Fibroblast of peridontal ligament (primary cell): ENCODE results near the gene BHLHE23.

Experiments
- DNase-seq: peaks from one replicate; pipeline ENCODE4 v3.0.0-alpha.2; 2010; ENCODE audit errors: extremely low read depth

Gene BHLHE23

DNA sequence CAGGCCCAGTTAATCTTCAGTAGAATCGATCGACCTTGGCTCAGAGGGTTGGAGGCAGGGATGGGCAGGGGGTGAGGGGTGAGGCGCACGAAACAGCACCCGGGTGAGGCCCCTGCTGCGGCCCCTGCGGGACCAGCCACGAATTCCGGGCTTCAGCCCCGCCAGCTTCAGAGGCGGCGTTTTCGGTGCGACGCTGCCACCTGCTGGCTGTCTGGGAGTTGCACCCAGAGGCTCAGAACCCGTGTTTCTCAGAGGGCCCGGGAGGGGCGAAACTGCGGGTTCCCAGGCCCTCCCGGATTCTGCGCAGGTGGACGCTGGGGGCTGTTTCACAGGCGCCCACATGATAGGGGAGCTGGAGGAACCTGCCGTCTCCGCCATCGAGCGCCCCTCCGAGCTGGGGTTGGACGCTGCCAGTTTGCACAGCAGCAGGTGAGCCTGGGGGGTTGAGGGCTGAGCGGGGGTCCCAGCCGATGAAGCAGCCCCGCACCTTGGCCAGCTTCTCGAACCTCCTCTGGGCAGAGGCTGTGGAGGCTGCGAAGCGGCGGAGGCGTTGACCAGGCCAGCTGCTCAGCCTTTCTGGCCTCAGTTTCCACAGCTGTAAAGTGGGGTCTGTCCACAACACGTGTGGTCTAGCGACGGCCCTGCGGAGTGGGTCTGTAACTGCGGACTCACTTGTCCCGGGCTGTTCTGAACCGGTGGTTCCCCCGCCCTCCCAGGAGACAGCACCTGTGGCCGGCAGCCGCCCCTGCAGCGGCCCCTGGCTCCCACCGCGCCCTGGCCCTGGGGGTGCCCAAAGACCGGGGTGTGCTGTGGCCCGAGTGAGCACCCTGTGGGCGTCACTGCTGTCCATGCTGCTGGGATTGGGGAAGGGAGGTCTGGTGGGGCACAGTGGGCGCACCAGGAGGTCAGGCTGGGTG is 2.5 kb upstream of the BHLHE23 start:
- peak; percentile 50 for DNase-seq

DNA sequence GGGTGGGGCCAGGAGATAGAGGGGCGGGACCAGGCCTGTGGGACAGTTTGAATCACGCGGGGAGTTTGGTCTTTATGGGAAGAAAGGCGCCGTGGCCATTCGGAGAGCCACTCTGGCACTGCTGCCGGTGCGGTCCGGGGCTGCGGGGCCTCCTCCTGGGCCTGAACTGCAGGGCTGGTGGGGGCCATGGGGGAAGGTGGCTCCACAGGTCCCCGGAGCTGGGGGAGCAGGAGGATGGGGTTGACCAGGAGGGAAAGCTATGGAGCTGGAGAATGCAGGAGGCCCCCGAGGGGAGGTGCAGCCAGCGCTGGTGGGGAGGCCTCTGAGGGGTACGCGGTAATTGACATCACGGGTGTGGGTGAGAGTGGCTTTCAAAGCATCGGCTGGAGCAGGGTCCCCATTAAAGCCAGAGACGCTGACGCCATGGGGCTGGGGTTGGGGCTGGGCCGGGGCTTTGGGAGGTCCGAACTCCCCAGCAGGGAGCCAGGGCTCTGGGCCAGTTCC is 1.8 kb upstream of the BHLHE23 start:
- DNase-seq, result no peak

GRCh38 chr20:63007646-63008488 is 1.1 kb upstream of the BHLHE23 start:
- no peak for DNase-seq

DNA sequence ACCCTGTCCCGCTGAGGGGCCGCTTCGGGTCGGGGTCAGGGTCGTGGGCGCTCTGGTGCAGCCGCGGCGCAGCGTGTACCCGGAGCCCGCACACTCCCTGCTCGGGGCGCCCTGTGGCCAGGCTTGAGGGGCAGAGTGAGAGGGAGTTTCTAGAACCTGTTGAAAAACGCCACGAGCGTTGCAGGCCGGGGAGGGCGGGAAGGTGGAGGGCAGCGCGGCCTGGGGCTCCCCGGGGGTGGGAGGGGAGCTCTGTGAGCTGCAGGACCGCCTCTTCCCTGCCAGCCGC is 539 bp upstream of the BHLHE23 start:
- DNase-seq, result no peak

- DNase-seq, result peak; percentile 5
These were observed 763 bp downstream of the BHLHE23 start for GRCh38 chr20:63005862-63006539.

DNA sequence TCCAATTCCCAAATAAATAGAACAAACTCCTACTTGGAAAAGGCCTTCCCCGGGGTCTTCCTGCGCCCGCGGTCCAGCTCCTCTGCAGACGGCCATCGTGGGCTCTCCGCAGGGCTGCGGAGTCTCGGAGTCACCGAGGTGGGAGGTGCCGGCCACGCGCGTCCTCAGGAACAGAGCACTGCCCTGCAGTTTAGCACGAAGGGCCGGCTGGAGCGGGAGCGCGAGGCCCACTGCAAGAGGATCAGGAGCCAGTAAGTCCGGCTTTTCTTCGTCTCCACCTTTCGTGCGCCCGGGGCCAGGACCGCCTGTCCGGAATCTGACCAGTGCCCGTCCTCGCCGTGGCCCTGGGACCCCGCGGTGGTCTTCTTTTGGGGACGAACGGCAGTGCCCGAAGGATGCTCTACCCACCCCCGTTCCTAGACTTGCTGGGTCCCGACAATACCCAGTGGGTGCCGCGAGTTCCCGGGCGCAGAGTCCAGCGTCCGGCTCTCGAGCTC is 1.4 kb downstream of the BHLHE23 start:
- no peak for DNase-seq

GRCh38 chr20:63004607-63005364 is 2.0 kb downstream of the BHLHE23 start:
- DNase-seq, result no peak

DNA sequence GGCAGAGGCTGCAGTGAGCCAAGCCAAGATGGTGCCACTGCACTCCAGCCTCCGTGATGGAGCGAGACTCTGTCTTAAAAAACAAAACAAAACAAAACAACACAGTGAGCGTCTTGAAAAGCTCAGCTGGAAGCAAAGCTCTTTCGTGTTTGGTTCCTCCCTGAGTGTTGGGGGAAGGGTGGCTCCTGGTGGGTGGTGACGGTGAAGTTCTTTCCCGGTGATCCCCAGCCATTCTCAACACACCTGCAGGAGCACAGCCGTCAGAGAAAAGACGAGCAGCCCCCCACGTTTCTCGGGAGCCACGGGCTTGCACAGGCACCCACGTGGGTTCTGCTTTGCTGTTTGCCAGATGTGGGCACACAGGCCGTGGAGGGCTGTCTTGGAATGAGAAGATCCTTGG is 3.2 kb downstream of the BHLHE23 start:
- DNase-seq, result no peak

GRCh38 chr20:63002511-63002910 is 4.3 kb downstream of the BHLHE23 start:
- no peak for DNase-seq

- no peak for DNase-seq
These were observed 5.8 kb downstream of the BHLHE23 start for GRCh38 chr20:63000958-63001357.

- no peak for DNase-seq
These were observed 6.7 kb downstream of the BHLHE23 start for GRCh38 chr20:63000036-63000435.

DNA sequence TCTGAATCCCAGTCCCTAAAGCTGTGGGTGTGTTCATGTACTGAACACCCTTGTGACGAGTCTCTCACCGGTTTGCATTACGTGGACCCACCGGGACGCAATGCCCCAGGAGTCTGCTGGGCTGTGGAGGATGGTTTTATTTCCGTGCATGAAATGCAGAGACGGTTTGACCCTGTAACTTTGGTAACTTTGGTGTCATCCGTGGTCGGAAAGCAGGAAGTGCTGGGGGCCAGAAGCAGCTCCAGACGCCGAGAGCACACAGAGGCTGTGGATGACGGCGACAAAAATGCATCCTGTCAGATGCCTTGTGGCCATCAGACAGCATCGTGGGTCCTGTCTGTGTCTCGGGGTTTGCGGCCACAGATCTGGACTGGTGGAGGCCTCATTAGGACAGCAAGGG is 7.2 kb downstream of the BHLHE23 start:
- DNase-seq, result no peak

DNA sequence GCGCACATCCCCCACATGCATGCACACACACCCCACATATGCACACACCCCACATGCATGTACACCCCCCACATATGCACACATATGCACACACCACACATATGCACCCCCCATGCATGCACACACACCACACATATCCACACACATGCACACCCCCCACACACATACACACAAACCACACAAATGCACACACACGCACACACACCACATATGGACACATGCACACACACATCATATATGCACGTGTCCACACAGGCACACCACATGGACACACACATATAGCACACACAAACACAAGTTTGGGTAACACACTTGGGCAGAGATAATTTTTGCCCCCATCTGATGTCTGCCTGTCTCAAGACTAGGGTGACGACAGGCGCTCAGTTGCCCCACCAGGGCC is 8.3 kb downstream of the BHLHE23 start:
- DNase-seq, result no peak

- DNase-seq, result no peak
These were observed 9.2 kb downstream of the BHLHE23 start for GRCh38 chr20:62997417-62998035.

DNA sequence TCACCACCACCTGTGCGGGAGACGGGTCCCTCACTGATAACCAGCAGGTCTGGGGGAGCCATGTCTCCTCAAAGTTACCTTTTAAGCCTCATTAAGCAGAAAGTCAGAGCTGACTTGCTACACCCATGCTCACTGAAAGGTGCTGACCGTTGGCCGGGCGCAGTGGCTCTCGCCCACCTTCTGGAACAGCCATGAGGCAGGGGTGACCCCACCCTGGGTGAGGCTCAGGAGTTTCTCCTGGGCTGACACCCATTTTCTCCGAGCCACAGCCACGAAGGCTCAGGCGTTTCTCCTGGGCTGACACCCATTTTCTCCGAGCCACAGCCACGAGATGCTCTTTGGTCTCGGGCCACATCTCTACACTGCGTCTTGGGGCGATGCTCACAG is 10.2 kb downstream of the BHLHE23 start:
- DNase-seq, result no peak

- no peak for DNase-seq
These were observed 10.7 kb downstream of the BHLHE23 start for GRCh38 chr20:62995898-62996595.

- no peak for DNase-seq
These were observed 11.3 kb downstream of the BHLHE23 start for GRCh38 chr20:62995481-62995880.

DNA sequence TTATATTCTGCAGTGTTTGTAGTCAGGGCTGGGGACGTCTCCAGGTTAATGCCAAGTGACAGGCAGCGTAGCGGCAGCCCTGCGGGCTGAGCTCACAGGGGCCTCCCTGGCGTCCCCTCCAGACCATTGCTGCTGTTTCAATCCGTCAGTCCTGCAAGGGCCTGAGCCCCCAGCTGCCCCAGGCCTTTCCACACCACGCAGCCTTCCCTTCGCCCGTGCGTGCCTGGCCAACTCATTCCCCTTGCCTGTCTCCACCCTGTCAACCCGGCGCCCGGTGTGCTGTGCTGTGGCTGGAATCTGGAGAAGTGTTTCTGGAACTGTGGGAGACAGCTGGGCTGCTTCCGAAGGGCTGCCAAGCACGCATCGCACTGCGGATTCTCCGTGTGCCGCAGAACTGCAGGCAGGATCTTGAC is 11.9 kb downstream of the BHLHE23 start:
- no peak for DNase-seq

- no peak for DNase-seq
These were observed 12.8 kb downstream of the BHLHE23 start for GRCh38 chr20:62993856-62994494.

DNA sequence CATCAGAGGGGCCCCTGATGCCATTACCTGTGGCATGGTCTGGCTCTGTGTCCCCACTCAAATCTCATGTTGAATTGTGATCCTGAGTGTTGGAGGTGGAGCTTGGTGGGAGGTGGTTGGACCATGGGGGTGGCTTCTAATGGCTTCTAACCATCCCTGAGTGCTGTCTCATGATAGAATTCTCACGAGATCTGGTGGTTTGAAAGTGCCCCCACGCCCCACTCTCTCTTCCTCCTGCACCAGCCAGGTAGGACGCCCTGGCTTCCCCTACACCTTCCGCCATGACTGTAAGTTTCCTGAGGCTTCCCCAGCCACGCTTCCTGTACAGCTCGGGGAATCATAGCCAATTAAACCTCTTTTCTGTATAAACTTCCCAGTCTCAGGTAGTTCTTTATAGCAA is 14.9 kb downstream of the BHLHE23 start:
- DNase-seq, result no peak
